Spleen (tissue), 11 donors: ENCODE measurements around the gene TRIO. TPM values are rescaled to one million over a fixed set of nuclear protein-coding genes. Genes with fewer than 3 reads are reported as not detected.

ENCODE experiments used
- DNase-seq: peaks from one replicate; pipeline ENCODE4 v3.0.0-alpha.2; 2020
- H3K27ac ChIP-seq, 8 donors: fragments of 200-600 bp; sonication (generic) in 7 of 8; 1 replicate in 4 of 8; 2 replicates in 4 of 8; pipeline versions ENCODE4 v1.5.0 to v1.8.0; 2016 to 2021; ENCODE audit warnings: inconsistent platforms in 4 of 8, mild to moderate bottlenecking in 4 of 8, moderate library complexity in 1 of 8
- H3K27me3 ChIP-seq, 7 donors: fragments of 200-600 bp; sonication (generic) in 6 of 7; replicated peaks in 1 of 7; 1 replicate in 4 of 7; 2 replicates in 3 of 7; pipeline versions ENCODE4 v1.5.0 to v1.8.0; 2016 to 2021; ENCODE audit warnings: inconsistent platforms in 3 of 7, mild to moderate bottlenecking in 1 of 7
- H3K36me3 ChIP-seq, 6 donors: fragments of 200-600 bp; sonication (generic) in 5 of 6; 1 replicate in 4 of 6; 2 replicates in 2 of 6; pipeline versions ENCODE4 v1.5.0 to v1.8.0; 2016 to 2021; ENCODE audit warnings: inconsistent platforms in 2 of 6
- H3K4me1 ChIP-seq, 6 donors: fragments of 200-600 bp; sonication (generic) in 5 of 6; 1 replicate in 3 of 6; 2 replicates in 3 of 6; pipeline versions ENCODE4 v1.5.0 to v1.8.0; 2016 to 2021; ENCODE audit warnings: inconsistent platforms in 3 of 6
- H3K4me3 ChIP-seq, 8 donors: fragments of 200-600 bp; sonication (generic) in 7 of 8; 1 replicate in 4 of 8; 2 replicates in 4 of 8; pipeline versions ENCODE4 v1.5.0 to v1.8.0; 2016 to 2021; ENCODE audit warnings: inconsistent platforms in 4 of 8, mild to moderate bottlenecking in 4 of 8, moderate library complexity in 2 of 8
- H3K9me3 ChIP-seq, 8 donors: fragments of 200-600 bp; sonication (generic) in 7 of 8; 1 replicate in 4 of 8; 2 replicates in 4 of 8; pipeline versions ENCODE4 v1.5.0 to v1.8.0; 2016 to 2021; ENCODE audit warnings: inconsistent platforms in 4 of 8
- POLR2A ChIP-seq, 3 donors: fragments of 450-650 bp; IDR thresholded peaks; one replicate each; pipeline ENCODE4 v1.5.1; 2017; ENCODE audit warnings: antibody characterized with exemption in 3 of 3, mild to moderate bottlenecking in 1 of 3
- POLR2AphosphoS5 ChIP-seq, 3 donors: sonication (generic); formaldehyde crosslinking; IDR thresholded peaks; one replicate each; pipeline ENCODE4 v1.5.1; 2017; ENCODE audit warnings: antibody characterized with exemption in 3 of 3
- WGBS, 5 donors: extraction: QIAGEN DNeasy Blood & Tissue Kit in 3 of 5; methylation state at CpG; one replicate each; pipeline versions ENCODE4 v1.1.5 to v1.1.7; 2013 to 2018; 5-methylcytosine and 5-hydroxymethylcytosine counted together
- intact Hi-C: fragments of 100-400 bp; cut with DNase I; formaldehyde crosslinking; loops from one replicate; pipeline ENCODE4 v1.15.0; 2023; ENCODE audit warnings: low total_unique reads
- polyA plus RNA-seq, 3 donors: library from polyadenylated mRNA; stranded (reverse); fragments of 200-250 nt; gene quantifications; one replicate each; pipeline ENCODE4 v1.2.1, GENCODE V29; 2013
- total RNA-seq, 7 donors: library from RNA; depleted of rRNA in 3 of 7; stranded (reverse); fragments of >200 nt in 3 of 7; fragmentation: NEBNext Ultra II Directional in 4 of 7; extraction: Animal tissue kit (Norgen Biotek cat#: 25700) in 4 of 7; gene quantifications; one replicate each; pipeline versions ENCODE4 v1.1.0 to v1.2.1, GENCODE V29; 2016 to 2021
- TF ChIP-seq, protein P1 (sequence below), 11 experiments: fragments of 200-600 bp in 7 of 11; fragments of 450-650 bp in 4 of 11; sonication (generic) in 4 of 11; IDR thresholded peaks in 8 of 11; conservative IDR thresholded peaks in 3 of 11; 1 replicate in 7 of 11; 2 replicates in 4 of 11; pipeline versions ENCODE4 v1.4.0 to v1.8.0; 2016 to 2021; ENCODE audit warnings: antibody characterized with exemption in 11 of 11, inconsistent platforms in 4 of 11, mild to moderate bottlenecking in 1 of 11
- donor health status: healthy with polysubstance abuse.
- donor health status: DM: no; HTN: no; CAD: no; lungs with moderate emphysema.
- donor health status: DM: no; HTN: no; CAD: no.
- donor health status: Bipolar disorder and iron deficiency.
- donor health status: healthy.
- donor health status: DM: no; HTN: no; CAD: no.
- donor health status: DM: yes; HTN: yes; CAD: no.

TRIO gene
- total and polyA plus RNA-seq, 10 donors: 21.5 to 280 (median 190) TPM

- intact Hi-C loops: no loop called here
- Histone ChIP-seq H3K27me3 (no peaks in the 10 kb centered on the region), H3K4me3 (no peak overlapping the region), H3K27ac (peak overlapping the region in 3 of 8 donors; percentile 14 to 23 (median 21)), H3K36me3 (peaks cover 0 to 100% (median 64%) of the 10 kb centered on the region in 6 donors), H3K4me1 (peaks cover 0 to 31% (median 9%) of the 10 kb centered on the region in 6 donors), H3K9me3 (no peaks in the 10 kb centered on the region)
- DNase-seq: no peak
- TF ChIP-seq POLR2A (IDR thresholded peaks at IDR 0.05) (no peak), POLR2AphosphoS5 (IDR thresholded peaks at IDR 0.05) (peak in 1 of 3 donors; percentile 6)
- TF ChIP-seq, protein P1, sequence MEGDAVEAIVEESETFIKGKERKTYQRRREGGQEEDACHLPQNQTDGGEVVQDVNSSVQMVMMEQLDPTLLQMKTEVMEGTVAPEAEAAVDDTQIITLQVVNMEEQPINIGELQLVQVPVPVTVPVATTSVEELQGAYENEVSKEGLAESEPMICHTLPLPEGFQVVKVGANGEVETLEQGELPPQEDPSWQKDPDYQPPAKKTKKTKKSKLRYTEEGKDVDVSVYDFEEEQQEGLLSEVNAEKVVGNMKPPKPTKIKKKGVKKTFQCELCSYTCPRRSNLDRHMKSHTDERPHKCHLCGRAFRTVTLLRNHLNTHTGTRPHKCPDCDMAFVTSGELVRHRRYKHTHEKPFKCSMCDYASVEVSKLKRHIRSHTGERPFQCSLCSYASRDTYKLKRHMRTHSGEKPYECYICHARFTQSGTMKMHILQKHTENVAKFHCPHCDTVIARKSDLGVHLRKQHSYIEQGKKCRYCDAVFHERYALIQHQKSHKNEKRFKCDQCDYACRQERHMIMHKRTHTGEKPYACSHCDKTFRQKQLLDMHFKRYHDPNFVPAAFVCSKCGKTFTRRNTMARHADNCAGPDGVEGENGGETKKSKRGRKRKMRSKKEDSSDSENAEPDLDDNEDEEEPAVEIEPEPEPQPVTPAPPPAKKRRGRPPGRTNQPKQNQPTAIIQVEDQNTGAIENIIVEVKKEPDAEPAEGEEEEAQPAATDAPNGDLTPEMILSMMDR (IDR thresholded peaks at IDR 0.05 in 8 of 11, conservative IDR thresholded peaks at IDR 0.05 in 3 of 11): no peak
- WGBS, 5 donors: 85 to 93% (median 87%) methylated on average over 15 to 21 of the region's 21 CpGs
These were observed 348.1 kb downstream of the TRIO start for GRCh38 chr5:14491015-14491915.

- no peaks in the 10 kb centered on the region for H3K27me3 ChIP-seq
- peaks cover 2 to 100% (median 68%) of the 10 kb centered on the region in 6 donors for H3K36me3 ChIP-seq
- H3K4me3 ChIP-seq: no peak overlapping the region
- H3K4me1 ChIP-seq: peaks cover 0 to 31% (median 9%) of the 10 kb centered on the region in 6 donors
- intact Hi-C loops: no loop called here
- H3K9me3 ChIP-seq: no peaks in the 10 kb centered on the region
- DNase-seq: no peak
- H3K27ac ChIP-seq: peak overlapping the region in 1 of 8 donors; percentile 22
- TF ChIP-seq POLR2AphosphoS5 (IDR thresholded peaks at IDR 0.05): peak in 1 of 3 donors; percentile 32
- TF ChIP-seq, protein P1 (IDR thresholded peaks at IDR 0.05 in 8 of 11, conservative IDR thresholded peaks at IDR 0.05 in 3 of 11): no peak
- TF ChIP-seq POLR2A (IDR thresholded peaks at IDR 0.05): no peak
- 81 to 85% (median 84%) methylated on average over 20 to 21 of the region's 21 CpGs for WGBS, 5 donors
These were observed 349.3 kb downstream of the TRIO start for GRCh38 chr5:14492331-14492964.

DNA sequence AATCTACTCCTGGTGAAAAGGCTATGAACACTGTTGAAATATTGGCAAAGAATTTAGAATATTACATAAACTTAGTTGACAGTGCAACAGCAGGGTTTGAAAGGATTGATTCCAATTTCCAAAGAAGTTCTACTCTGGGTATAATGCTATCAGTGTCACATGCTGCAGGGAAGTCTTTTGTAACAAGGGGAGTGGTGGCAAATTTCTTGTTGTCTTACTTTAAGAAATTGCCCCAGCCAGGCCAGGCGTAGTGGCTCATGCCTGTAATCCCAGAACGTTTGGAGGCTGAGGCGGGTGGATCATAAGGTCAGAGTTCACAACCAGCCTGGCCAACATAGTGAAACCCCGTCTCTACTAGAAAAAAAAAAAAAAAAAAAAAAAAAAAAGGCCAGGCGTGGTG lies 352.2 kb downstream of the TRIO start:
- no peak overlapping the region for H3K4me3 ChIP-seq
- H3K27me3 ChIP-seq: no peaks in the 10 kb centered on the region
- DNase-seq: no peak
- TF ChIP-seq POLR2AphosphoS5 (IDR thresholded peaks at IDR 0.05): no peak
- TF ChIP-seq POLR2A (IDR thresholded peaks at IDR 0.05): no peak
- TF ChIP-seq, protein P1 (IDR thresholded peaks at IDR 0.05 in 8 of 11, conservative IDR thresholded peaks at IDR 0.05 in 3 of 11): no peak
- peaks cover 0 to 21% (median 6%) of the 10 kb centered on the region in 6 donors for H3K4me1 ChIP-seq
- no peak overlapping the region for H3K27ac ChIP-seq
- H3K9me3 ChIP-seq: no peaks in the 10 kb centered on the region
- peaks cover 2 to 100% (median 73%) of the 10 kb centered on the region in 6 donors for H3K36me3 ChIP-seq
- WGBS, 5 donors: 69 to 94% (median 80%) methylated on average over 5 of the region's 5 CpGs
- intact Hi-C loops: no loop called here

DNA sequence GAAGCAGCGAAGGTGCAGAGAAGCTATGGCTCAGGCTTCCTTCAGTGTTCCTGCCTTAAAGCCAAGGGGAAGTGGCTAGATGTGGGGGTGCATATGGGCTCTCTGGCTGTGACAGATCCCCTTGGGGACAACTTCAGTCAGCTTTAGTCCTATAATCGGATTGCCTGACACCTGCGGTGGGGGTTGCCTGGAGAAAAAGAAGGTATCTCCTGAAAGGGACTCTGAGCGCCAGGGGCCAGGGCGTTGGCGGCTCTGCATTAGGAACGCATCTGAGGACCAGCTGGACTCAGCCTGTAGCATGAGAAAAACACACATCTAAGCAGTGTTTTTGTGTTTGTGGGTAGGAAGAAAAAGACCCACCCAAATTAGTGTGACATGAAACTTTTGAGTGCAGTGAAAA lies 354.2 kb downstream of the TRIO start:
- intact Hi-C loops: no loop called here
- Histone ChIP-seq H3K36me3 (peaks cover 2 to 100% (median 72%) of the 10 kb centered on the region in 6 donors), H3K4me3 (no peak overlapping the region), H3K9me3 (no peaks in the 10 kb centered on the region), H3K27ac (no peak overlapping the region), H3K27me3 (no peaks in the 10 kb centered on the region), H3K4me1 (peaks cover 0 to 3% (median 0%) of the 10 kb centered on the region in 6 donors)
- TF ChIP-seq POLR2A (IDR thresholded peaks at IDR 0.05) (no peak), POLR2AphosphoS5 (IDR thresholded peaks at IDR 0.05) (no peak)
- TF ChIP-seq, protein P1 (IDR thresholded peaks at IDR 0.05 in 8 of 11, conservative IDR thresholded peaks at IDR 0.05 in 3 of 11): no peak
- no peak for DNase-seq
- 89 to 93% (median 92%) methylated on average over 7 of the region's 7 CpGs for WGBS, 5 donors
